GM12875 (cell line): ENCODE data around the gene DCAKD.

Source experiments
- H3K4me3 ChIP-seq: one replicate; pipeline ENCODE4 v1.5.1; 2011; ENCODE audit warnings: low read depth, low read length, control low read depth
- CTCF ChIP-seq: IDR thresholded peaks from 2 replicates; pipeline ENCODE4 v1.5.1; 2011; ENCODE audit warnings: low read depth, mild to moderate bottlenecking, control low read depth, inconsistent platforms, low read length, moderate library complexity, borderline replicate concordance; ENCODE audit not compliant: insufficient read depth

DCAKD gene

GRCh38 chr17:45029758-45030423 is 21.5 kb downstream of the DCAKD start:
- no peak overlapping the region for H3K4me3 ChIP-seq
- TF ChIP-seq CTCF = no peak

GRCh38 chr17:45029096-45029495 is 22.3 kb downstream of the DCAKD start:
- no peak overlapping the region for H3K4me3 ChIP-seq
- TF ChIP-seq CTCF = no peak

- TF ChIP-seq CTCF = no peak
- H3K4me3 ChIP-seq = no peak overlapping the region
Measured at GRCh38 chr17:45022655-45023339, 28.6 kb downstream of the DCAKD start.

- TF ChIP-seq CTCF = no peak
- no peak overlapping the region for H3K4me3 ChIP-seq
Measured at GRCh38 chr17:45022288-45022648, 29.2 kb downstream of the DCAKD start.

- TF ChIP-seq CTCF = peak; percentile 92
- no peak overlapping the region for H3K4me3 ChIP-seq
Measured at GRCh38 chr17:45021607-45022287, 29.7 kb downstream of the DCAKD start.

GRCh38 chr17:45020354-45021138 is 30.9 kb downstream of the DCAKD start:
- H3K4me3 ChIP-seq = no peak overlapping the region
- no peak for TF ChIP-seq CTCF
